Body of pancreas (tissue), 4 donors: ENCODE results near the gene SMPD2. TPM values are rescaled to one million over a fixed set of nuclear protein-coding genes. Genes with fewer than 3 reads are reported as not detected.

Source experiments
- ATAC-seq: fragments of 150-250 bp; one replicate; pipeline ENCODE4 v1.9.1; 2016
- DNase-seq, 4 donors: peaks; one replicate each; pipeline ENCODE4 v3.0.0-alpha.2; 2019
- H3K27ac ChIP-seq, 4 donors: fragments of 200-600 bp; sonication (generic); 1 replicate in 3 of 4; 2 replicates in 1 of 4; pipeline versions ENCODE4 v1.5.1 to v1.6.1; 2016 to 2019; ENCODE audit warnings: mild to moderate bottlenecking in 1 of 4, mixed read lengths in 1 of 4, moderate library complexity in 1 of 4
- H3K27me3 ChIP-seq, 2 donors: fragments of 200-600 bp; sonication (generic); one replicate each; pipeline ENCODE4 v1.6.0; 2016; ENCODE audit warnings: mild to moderate bottlenecking in 1 of 2
- H3K36me3 ChIP-seq, 2 donors: fragments of 200-600 bp; sonication (generic); replicated peaks in 1 of 2; 2 replicates each; pipeline ENCODE4 v1.5.1; 2016; ENCODE audit warnings: low read depth in 2 of 2; ENCODE audit not compliant: insufficient read depth in 1 of 2
- H3K4me1 ChIP-seq: fragments of 200-600 bp; sonication (generic); one replicate; pipeline ENCODE4 v1.6.0; 2016
- H3K4me3 ChIP-seq, 2 donors: fragments of 200-600 bp; sonication (generic); 1 replicate in 1 of 2; 2 replicates in 1 of 2; pipeline ENCODE4 v1.5.1; 2016 to 2019
- H3K9me3 ChIP-seq, 3 donors: fragments of 200-600 bp; sonication (generic); 1 replicate in 2 of 3; 2 replicates in 1 of 3; pipeline ENCODE4 v1.5.1; 2016
- POLR2A ChIP-seq, 3 donors: fragments of 450-650 bp; IDR thresholded peaks; one replicate each; pipeline ENCODE4 v1.6.1; 2016; ENCODE audit warnings: antibody characterized with exemption in 3 of 3, mild to moderate bottlenecking in 2 of 3
- WGBS, 2 donors: methylation state at CpG; one replicate each; pipeline ENCODE4 v1.1.5; 2017; 5-methylcytosine and 5-hydroxymethylcytosine counted together
- intact Hi-C: fragments of 100-400 bp; cut with DNase I; formaldehyde crosslinking; loops from one replicate; pipeline ENCODE4 v1.15.1; 2023
- total RNA-seq, 2 donors: library from RNA; depleted of rRNA; stranded (reverse); fragments of >200 nt; gene quantifications; one replicate each; pipeline ENCODE4 v1.1.0, GENCODE V29; 2016
- TF ChIP-seq, protein P1 (sequence below), 7 experiments: fragments of 450-650 bp in 4 of 7; fragments of 200-600 bp in 3 of 7; sonication (generic) in 3 of 7; IDR thresholded peaks; one replicate each; pipeline ENCODE4 v1.5.1; 2016 to 2019; ENCODE audit warnings: antibody characterized with exemption in 7 of 7

Gene SMPD2
- total RNA-seq, 2 donors from 2014 or later, result 8.0 to 13.8 TPM

- 85 to 91% methylated on average over 5 of the region's 5 CpGs for WGBS, 2 donors
- H3K27ac ChIP-seq, result no peak overlapping the region
- TF ChIP-seq, protein P1, sequence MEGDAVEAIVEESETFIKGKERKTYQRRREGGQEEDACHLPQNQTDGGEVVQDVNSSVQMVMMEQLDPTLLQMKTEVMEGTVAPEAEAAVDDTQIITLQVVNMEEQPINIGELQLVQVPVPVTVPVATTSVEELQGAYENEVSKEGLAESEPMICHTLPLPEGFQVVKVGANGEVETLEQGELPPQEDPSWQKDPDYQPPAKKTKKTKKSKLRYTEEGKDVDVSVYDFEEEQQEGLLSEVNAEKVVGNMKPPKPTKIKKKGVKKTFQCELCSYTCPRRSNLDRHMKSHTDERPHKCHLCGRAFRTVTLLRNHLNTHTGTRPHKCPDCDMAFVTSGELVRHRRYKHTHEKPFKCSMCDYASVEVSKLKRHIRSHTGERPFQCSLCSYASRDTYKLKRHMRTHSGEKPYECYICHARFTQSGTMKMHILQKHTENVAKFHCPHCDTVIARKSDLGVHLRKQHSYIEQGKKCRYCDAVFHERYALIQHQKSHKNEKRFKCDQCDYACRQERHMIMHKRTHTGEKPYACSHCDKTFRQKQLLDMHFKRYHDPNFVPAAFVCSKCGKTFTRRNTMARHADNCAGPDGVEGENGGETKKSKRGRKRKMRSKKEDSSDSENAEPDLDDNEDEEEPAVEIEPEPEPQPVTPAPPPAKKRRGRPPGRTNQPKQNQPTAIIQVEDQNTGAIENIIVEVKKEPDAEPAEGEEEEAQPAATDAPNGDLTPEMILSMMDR (IDR thresholded peaks at IDR 0.05), result no peak
- DNase-seq, result no peak
- no peaks in the 10 kb centered on the region for H3K27me3 ChIP-seq
- no peak for ATAC-seq
- H3K9me3 ChIP-seq, result no peaks in the 10 kb centered on the region
- peaks cover 0 to 2% of the 10 kb centered on the region in 2 donors for H3K36me3 ChIP-seq
- peaks cover 67% of the 10 kb centered on the region for H3K4me1 ChIP-seq
- intact Hi-C loops, result no loop called here
- no peak overlapping the region for H3K4me3 ChIP-seq
Measured at GRCh38 chr6:109478841-109479624, 38.5 kb downstream of the SMPD2 start.

DNA sequence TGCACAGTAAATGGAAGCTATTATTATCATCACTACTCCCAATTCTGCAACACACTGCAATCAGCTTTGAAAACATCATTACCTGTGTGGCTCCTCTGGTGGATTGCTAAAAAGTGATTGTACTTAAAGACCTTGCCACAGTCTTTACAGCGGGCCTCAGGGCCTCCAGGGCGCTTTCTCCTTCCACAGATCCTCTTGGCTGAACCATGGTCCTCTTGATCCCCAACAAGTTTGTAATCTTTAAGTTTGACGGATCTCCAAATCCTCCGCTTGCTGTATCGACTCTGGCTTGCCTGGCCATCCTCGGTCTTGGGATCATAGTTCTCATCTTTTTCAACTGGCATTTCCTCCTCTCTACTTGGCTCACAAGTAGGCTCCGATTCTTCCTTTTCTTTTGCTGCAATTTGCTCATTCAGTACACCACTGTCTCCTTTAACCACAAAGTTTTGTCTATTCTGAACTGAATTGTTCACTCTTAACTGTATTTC lies 40.5 kb downstream of the SMPD2 start:
- 89 to 98% methylated on average over 7 of the region's 7 CpGs for WGBS, 2 donors
- no peak overlapping the region for H3K4me3 ChIP-seq

DNA sequence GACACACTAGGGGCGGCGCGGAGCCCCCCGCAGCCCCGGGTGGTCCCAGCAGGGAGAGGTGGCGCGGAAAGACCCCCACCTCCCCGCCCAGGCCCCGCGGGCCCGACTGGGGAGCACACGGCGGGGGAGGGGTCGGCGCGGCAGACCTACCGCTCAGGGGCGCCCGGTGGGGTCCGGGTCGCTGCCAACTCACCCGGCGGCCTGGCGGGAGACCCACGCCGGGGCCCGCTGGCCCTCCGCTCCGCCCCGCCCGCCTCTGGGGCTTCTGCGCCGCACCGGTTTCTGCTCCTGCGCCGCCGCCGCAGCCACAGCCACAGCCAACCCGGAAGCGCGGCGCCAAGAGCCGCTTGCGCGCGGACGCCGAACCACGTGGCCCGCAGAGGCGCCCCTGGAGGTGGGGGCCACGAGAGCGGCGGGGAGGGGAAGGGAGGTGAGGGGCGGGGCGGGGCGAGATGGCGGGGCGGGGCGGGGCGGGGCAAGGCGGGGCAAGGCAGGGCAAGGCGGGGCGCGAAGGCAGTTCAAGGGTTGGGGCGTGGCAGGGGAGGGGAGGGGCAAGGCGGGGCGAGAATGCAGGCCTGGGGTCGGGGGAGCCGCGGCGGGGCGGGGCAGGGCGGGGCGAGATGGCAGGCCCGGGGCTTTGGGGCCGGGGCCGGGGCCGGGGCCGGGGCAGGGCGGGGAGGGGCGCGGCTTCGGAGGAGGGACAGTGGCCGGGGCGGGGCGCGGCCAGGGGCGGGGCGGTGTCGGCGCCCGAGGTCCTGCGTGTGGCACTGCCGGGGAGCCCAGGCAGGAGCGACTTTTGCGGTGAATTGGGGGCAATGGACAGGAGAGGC lies 42.6 kb downstream of the SMPD2 start, which contains the start of gene ZBTB24:
TSS of gene ZBTB24 (minus strand) at position 315 of the 830 bp plus-strand sequence. CDS start 1,193 bp downstream, outside the sequence.
- H3K27ac ChIP-seq, result peak within 1 kb of the TSS; percentile 44 to 85 (median 78)
- H3K9me3 ChIP-seq, result no peaks in the 10 kb centered on the region
- H3K36me3 ChIP-seq, result peaks cover 0 to 2% of the 10 kb centered on the region in 2 donors
- H3K27me3 ChIP-seq, result no peaks in the 10 kb centered on the region
- 0% methylated on average over 7 to 36 of the region's 97 CpGs for WGBS, 2 donors
- H3K4me3 ChIP-seq, result peak within 1 kb of the TSS; percentile 91 to 97
- intact Hi-C loops, result no loop called here
- ATAC-seq (peak; percentile 93), DNase-seq (peak; percentile 91 to 93 (median 92))
- peak; percentile 63 to 75 (median 74) for TF ChIP-seq POLR2A (IDR thresholded peaks at IDR 0.05)
- TF ChIP-seq, protein P1 (IDR thresholded peaks at IDR 0.05), result no peak
- H3K4me1 ChIP-seq, result peaks cover 43% of the 10 kb centered on the region

More for the DNA sequence above, 40.5 kb downstream of the SMPD2 start:
- peaks cover 0 to 2% of the 10 kb centered on the region in 2 donors for H3K36me3 ChIP-seq
- intact Hi-C loops, result no loop called here
- H3K27ac ChIP-seq, result no peak overlapping the region
- DNase-seq, result no peak
- TF ChIP-seq, protein P1 (IDR thresholded peaks at IDR 0.05), result no peak
- TF ChIP-seq POLR2A (IDR thresholded peaks at IDR 0.05), result no peak
- peaks cover 59% of the 10 kb centered on the region for H3K4me1 ChIP-seq
- no peaks in the 10 kb centered on the region for H3K9me3 ChIP-seq
- no peaks in the 10 kb centered on the region for H3K27me3 ChIP-seq
- ATAC-seq, result no peak

DNA sequence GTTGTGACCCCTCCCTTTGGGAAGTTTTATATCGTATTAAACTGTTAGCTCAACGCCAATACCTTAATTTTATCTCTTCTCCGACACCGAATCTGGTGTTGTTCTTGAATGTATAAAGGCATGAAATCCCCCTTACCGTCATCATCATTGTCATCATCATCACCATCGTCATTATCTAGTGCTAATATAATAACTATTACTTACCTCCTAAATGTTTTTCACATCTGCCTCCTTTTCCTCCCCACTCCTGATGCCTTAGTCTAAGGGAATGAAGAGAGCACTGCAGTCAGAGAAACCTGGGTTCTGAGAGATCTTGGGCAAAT lies 43.2 kb downstream of the SMPD2 start:
- H3K27me3 ChIP-seq, result no peaks in the 10 kb centered on the region
- DNase-seq (no peak), ATAC-seq (no peak)
- intact Hi-C loops, result no loop called here
- no peak for TF ChIP-seq POLR2A (IDR thresholded peaks at IDR 0.05)
- TF ChIP-seq, protein P1 (IDR thresholded peaks at IDR 0.05), result no peak
- H3K27ac ChIP-seq, result peak overlapping the region in 2 of 4 donors; percentile 12 to 22
- H3K9me3 ChIP-seq, result no peaks in the 10 kb centered on the region
- peaks cover 0 to 2% of the 10 kb centered on the region in 2 donors for H3K36me3 ChIP-seq
- peak overlapping the region in 1 of 2 donors; percentile 8 for H3K4me3 ChIP-seq
- WGBS, 2 donors, result 2% methylated on average over 6 of the region's 6 CpGs
- H3K4me1 ChIP-seq, result peaks cover 37% of the 10 kb centered on the region
